ENCODE data around the gene GPR155.

GRCh38 chr2:174490051-174490450 is 3.2 kb upstream of the GPR155 start:
- TF ChIP-seq POLR2AphosphoS5 (IDR thresholded peaks at IDR 0.05) (no peak), EZH2 (IDR thresholded peaks at IDR 0.05; ENCODE audit: borderline replicate concordance, insufficient read depth, low read length, poor library complexity, severe bottlenecking) (no peak)

Measured in neural cell (in vitro differentiated cells).